NCI-H2107 treated with DMSO at 0.1 percent for 48 hours (cell line): Measurements from ENCODE around the gene GNAO1.

Experiments used
- DNase-seq: peaks from one replicate; lab custom pipeline; 2025; ENCODE audit not compliant: unreplicated experiment; lab: John Stamatoyannopoulos, UW

GNAO1 gene

GRCh38 chr16:56307534-56307873 is 116.2 kb downstream of the GNAO1 start:
- DNase-seq = no peak

DNA sequence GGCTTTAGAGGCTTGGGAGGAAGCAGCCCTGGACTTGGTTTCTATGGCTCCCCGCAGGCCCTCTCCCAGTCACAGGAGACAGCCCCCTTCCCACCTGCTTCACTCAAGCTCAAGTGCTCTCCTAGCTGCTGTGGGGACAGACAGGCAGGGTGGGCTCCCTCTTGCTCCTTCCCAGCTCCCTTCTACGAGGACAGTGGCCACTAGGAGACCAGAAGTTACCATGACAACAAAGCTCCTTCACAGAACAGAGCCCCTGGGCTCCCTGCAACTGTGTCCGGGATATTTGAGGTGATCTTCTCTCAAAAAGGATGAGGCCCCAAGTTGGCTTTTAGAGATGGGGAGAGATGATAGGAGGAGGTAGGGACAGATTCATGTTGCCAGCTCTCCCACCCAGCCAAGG is 117.7 kb downstream of the GNAO1 start:
- DNase-seq = no peak

DNA sequence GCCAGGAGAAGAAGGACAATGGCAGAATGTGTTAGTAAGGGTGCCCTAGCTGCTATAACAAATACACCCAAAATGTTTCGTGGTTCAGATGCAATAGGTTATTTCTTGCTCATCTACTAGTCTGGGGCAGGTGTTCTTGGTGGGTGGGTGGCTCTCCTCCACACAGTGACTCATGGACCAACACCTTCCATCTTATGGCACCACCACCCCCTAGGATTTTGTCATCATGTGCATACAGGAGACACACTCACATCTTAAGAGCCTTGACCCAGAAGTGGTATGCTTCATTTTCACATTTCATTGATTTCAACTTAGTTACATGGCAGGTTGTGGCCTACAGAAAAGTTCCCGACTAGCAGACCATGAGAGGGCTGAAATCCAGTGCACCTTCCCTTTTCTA is 119.4 kb downstream of the GNAO1 start:
- no peak for DNase-seq

DNA sequence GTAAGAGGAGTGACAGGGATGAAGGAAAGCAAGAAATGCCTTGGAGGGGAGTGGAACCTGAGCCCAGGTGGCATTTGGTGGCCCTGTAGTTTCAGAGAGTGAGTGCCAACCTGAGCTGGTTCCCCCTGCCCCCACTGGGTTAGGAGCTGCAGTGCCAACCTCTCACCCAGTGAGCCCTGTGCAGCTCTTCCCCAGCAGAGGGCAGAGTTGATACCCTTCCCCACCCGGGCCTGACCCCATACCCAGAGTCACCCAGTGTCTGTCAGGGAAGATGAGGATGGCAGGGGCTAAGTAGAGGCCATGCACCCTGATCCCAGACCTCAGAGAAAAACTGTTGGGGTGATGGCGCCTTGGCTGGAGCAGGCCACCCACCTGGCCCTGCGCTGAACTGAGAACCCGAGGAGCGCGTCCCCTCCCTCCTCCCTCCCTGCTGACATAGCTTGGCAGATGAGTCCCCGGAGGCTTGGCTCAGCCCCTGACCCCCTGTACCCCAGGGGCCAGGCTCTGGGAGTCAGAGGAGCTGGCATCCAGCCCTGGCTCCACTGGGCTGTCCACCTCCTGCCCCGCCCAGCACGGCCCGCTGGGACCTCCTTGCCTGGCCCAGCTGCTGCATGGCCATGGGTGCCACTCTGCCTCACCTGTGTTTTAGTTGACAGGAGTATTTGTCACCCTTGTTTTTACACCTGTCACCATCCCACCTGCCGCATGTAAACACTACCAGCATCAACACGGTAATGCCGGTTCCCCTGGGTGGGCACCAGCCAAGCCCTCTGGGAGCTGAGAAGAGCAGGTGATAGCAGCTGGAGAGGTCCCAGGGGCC is 120.1 kb downstream of the GNAO1 start:
- DNase-seq = peak; percentile 92

GRCh38 chr16:56312028-56312300 is 120.7 kb downstream of the GNAO1 start:
- DNase-seq = no peak

DNA sequence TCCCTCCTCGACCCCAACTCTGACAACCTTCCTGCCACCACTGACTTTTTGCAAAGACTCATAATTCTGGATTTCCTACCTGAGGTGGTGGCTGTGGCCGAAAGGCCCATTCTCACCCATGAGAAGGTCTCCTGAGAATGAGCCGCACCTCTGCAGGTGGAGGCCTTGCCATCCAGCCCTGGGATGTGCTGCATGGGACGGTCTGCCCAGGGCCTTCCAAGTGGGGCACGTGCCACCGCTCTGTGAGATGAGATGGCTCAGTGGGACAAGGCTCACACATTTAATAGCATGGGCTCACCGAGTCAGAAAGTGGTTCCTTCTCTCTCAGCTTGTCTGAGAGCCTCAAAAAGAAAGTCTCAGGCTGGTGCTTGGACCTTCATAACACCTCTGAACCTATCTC is 121.3 kb downstream of the GNAO1 start:
- DNase-seq = no peak

GRCh38 chr16:56314244-56314850 is 123.1 kb downstream of the GNAO1 start:
- DNase-seq = no peak

DNA sequence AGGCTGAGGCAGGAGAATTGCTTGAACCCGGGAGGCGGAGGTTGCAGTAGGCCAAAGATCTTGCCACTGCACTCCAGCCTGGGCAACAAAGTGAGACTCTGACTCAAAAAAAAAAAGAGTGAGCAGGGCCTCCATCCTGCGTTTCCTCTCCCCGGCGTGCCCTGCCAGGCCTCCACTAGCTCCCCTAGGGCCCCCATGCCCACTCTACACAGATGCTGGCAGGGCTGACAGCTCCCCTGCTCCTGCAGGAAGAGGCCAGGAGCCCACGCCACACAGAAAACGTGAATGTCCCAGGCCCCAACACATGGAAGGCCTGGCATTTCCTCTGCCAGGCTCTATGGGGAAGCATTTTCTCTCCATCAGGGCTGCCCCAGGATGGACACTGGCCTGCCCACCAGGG is 124.7 kb downstream of the GNAO1 start:
- DNase-seq = no peak

GRCh38 chr16:56316545-56316944 is 125.3 kb downstream of the GNAO1 start:
- DNase-seq = no peak

- peak; percentile 57 for DNase-seq
Observed at GRCh38 chr16:56317998-56318826, 126.9 kb downstream of the GNAO1 start.

- no peak for DNase-seq
Observed at GRCh38 chr16:56318827-56319140, 127.5 kb downstream of the GNAO1 start.

DNA sequence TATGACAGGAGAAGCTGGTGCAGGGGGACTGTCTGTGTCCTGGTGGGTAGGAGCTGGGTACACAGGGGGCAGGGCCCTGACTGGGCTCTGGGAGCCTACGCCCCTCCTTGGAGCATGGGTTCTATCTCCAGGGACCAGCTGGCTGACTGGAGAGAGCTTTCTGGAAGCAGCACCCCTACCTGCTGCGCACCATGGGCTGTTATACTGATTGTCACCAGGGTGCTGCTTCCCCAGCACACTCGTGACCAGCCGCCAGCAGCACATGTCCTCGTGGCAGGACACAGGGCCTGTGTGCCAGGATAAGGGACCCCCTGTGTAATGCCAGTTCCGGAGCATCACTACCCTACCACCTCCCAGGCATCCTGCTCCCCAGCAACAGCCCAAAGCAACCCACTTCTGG is 128.1 kb downstream of the GNAO1 start:
- no peak for DNase-seq

DNA sequence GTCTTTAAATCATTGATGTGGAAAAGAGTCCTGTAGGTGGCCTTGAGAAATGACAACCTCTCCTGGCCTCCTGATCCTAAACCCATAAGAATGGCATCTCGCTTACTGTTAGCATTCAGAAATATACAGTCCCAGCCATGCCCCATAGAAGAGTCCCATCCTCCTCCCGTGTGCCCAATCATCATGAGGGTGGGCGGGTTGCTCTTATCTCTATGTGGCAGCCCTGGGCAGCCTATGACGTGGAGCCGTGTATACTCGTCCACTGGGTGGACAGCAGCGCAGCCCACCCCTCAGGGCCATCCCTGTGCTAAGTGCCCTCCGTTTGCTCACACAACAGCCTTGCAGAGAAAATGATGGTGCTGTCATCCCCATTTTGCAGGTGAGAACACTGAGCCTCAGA is 128.8 kb downstream of the GNAO1 start:
- no peak for DNase-seq

DNA sequence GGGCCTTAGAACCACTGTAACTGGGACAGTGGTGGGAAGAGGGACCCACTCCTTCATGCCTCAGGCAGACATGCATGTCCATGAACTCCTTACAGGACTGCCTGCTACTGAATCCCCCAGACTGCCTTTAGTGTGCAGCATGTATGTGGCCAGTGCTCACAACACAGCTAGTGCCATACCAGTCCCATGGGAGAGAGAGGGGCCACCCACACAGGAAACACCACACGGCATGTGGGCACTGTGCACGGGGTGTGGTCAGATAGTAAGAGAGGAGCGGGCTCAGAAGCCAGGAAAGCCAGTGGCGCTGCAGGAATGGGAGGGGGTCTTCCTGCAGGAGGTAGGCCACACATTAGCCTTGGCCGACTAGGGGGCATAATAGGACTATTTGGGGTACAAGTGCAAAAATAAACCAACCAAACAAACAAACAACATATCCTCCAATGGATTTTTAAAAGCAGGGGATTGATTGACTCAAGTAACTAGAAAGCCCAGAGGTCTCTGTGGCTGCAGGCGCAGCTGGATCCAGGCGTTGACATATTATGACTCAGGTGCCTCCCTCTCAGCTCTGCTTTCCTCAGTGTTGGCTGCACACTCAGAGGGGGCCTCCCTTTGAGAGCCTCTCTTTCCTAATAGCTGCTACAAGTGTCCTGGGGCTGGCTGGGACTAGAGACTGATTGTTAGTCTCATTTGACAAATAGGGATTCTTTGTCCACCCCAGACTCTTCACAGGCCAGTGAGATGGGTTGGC is 129.7 kb downstream of the GNAO1 start:
- no peak for DNase-seq

DNA sequence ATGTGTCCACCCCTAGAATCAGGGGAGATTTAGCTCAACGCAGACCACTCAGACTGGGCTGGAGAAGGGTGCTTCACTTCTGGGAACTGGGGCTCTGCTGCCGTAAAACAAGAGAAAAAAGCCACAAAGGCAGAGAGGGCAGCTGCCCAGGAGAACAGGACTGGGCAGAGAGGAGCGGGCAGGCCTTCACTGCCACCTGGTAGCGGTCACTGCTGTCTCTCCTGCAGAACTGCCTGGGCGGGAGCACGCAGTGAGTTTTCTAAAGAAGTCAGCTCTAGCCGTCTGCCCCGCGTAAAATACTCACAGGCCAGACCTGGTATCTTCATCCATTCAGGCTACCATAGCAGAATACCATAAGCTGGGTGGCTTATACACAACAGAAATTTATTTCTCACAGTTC is 130.3 kb downstream of the GNAO1 start:
- no peak for DNase-seq

DNA sequence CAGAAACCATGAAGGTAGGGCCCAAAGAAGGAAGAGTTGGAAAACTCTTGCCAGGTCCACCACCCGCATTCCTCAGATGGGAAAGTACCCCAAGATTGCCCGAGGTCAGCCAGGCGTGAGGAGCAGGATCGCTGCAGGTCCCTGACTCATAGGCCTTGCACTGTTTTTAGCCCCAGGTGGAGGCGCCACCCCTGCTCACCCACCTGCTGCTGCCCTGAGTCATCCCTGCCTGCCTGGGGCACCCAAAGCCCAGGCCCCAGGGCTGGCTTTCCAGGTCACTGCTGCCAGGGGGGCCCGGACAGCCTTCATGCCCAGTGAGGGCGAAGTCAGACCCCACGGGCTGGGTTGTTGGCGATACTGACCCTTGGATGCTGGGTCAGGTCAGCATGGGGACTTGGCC is 133.1 kb downstream of the GNAO1 start:
- DNase-seq = no peak

DNA sequence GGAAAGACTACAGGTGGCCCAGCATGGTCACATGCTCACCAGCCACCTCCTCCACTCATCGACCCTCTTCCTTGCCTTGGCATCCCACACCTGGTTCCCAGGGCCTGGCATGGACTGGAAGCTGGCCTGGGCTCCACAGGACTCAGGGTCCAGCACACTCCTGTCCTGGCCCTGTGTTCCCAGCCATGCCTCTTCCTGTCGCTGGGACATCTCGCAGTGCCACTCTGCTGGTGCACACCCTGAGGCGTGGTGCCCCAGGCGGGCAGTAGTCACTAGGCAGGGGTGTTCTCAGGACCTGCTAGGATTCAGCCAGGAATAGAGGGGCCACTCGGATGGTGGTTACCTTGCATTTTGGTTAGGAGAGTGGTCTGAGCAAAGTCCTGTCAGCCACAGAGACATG is 134.7 kb downstream of the GNAO1 start:
- no peak for DNase-seq

- DNase-seq = no peak
Observed at GRCh38 chr16:56327071-56327928, 136.0 kb downstream of the GNAO1 start.

GRCh38 chr16:56327929-56328258 is 136.6 kb downstream of the GNAO1 start:
- DNase-seq = no peak

DNA sequence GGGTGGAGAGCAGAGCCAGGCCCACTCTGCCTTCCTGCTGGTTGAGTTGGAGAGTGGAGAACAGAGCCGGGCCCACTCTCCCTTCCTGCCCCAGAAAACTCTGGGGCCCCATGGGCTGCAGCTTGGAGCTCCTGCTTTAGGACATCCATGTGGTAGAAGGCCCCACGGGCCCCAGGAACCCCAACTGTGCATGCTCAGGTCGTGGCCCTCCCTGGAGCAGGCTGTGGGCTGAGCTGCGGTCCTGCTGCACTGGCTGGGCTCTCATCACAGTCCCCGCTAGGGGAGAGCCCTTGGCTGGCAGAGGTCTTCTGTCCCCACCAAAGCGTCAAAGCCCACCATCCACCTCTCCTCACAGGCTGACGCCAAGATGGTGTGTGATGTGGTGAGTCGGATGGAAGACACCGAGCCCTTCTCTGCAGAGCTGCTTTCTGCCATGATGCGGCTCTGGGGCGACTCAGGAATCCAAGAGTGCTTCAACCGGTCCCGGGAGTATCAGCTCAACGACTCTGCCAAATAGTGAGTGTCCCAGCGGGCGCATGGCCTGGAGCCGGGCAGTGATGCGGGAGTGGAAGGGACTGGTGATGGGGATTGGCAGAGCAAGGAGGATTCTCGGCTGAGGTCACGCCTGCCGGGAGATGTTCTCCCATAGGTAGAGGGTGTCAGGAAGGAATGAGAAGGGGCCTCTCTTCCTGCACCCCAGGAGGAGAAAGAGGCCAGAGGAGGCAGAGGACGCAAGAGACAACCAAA is 137.2 kb downstream of the GNAO1 start:
- DNase-seq = no peak
